H1 (cell line): ENCODE measurements around the gene PPFIBP2. TPM values are rescaled to one million over a fixed set of nuclear protein-coding genes. Genes with fewer than 3 reads are reported as not detected.

Experiments
- CTCF ChIA-PET: fragments of 300-600 bp; sonication (Branson Sonifier 250); formaldehyde crosslinking; loops from one replicate; lab custom pipeline; 2021; ENCODE audit not compliant: partially characterized antibody; lab: Charles Lee
- POLR2A ChIA-PET: fragments of 300-600 bp; sonication (Branson Sonifier 250); formaldehyde crosslinking; loops from one replicate; lab custom pipeline; 2021; ENCODE audit warnings: inconsistent platforms; ENCODE audit not compliant: partially characterized antibody; lab: Charles Lee
- DNase-seq, 2 experiments: peaks; one replicate each; pipeline versions ENCODE4 v3.0.0 to v3.0.0-alpha.2; 2010 to 2022; ENCODE audit warnings: low spot score in 2 of 2, low read depth in 1 of 2, mixed read lengths in 1 of 2
- FAIRE-seq: peaks from 2 replicates; lab custom pipeline; 2011; peaks lifted over from hg19 to GRCh38; lab: Jason Lieb, UNC
- H2AFZ ChIP-seq: 2 replicates; pipeline ENCODE4 v1.8.1; 2012; ENCODE audit warnings: low read length, inconsistent platforms
- H2AK5ac ChIP-seq: 2 replicates; pipeline ENCODE4 v1.6.1; 2013; ENCODE audit warnings: low read depth, low read length
- H2BK120ac ChIP-seq: replicated peaks from 2 replicates; pipeline ENCODE3; 2013; ENCODE audit warnings: low read depth, low read length, inconsistent platforms
- H2BK12ac ChIP-seq: 2 replicates; pipeline ENCODE4 v1.6.1; 2013; ENCODE audit warnings: low read depth, low read length
- H2BK15ac ChIP-seq: 2 replicates; pipeline ENCODE4 v1.6.1; 2013; ENCODE audit warnings: low read length
- H2BK20ac ChIP-seq: 2 replicates; pipeline ENCODE4 v1.6.1; 2013; ENCODE audit warnings: low read length
- H2BK5ac ChIP-seq: 2 replicates; pipeline ENCODE4 v1.6.1; 2013; ENCODE audit warnings: low read depth, low read length
- H3K14ac ChIP-seq: 2 replicates; pipeline ENCODE4 v1.6.1; 2013; ENCODE audit warnings: inconsistent platforms; ENCODE audit not compliant: insufficient read length
- H3K18ac ChIP-seq: 2 replicates; pipeline ENCODE4 v1.6.1; 2013; ENCODE audit warnings: low read length; ENCODE audit errors: extremely low read depth
- H3K23ac ChIP-seq: 2 replicates; pipeline ENCODE4 v1.6.1; 2013; ENCODE audit warnings: inconsistent platforms; ENCODE audit not compliant: insufficient read length
- H3K23me2 ChIP-seq: 2 replicates; pipeline ENCODE4 v1.6.1; 2013; ENCODE audit warnings: low read depth, low read length
- H3K27ac ChIP-seq: 2 replicates; pipeline ENCODE4 v1.6.1; 2011; ENCODE audit warnings: low read depth, low read length, inconsistent platforms
- H3K27me3 ChIP-seq, 4 experiments: replicated peaks in 1 of 4; 1 replicate in 1 of 4; 2 replicates in 3 of 4; pipeline versions ENCODE4 v1.6.1 to v1.8.1; 2011 to 2013; ENCODE audit warnings: low read length in 3 of 4, mild to moderate bottlenecking in 3 of 4, inconsistent platforms in 2 of 4, mixed read lengths in 2 of 4, moderate library complexity in 1 of 4; ENCODE audit not compliant: control insufficient read depth in 3 of 4, insufficient read depth in 3 of 4; ENCODE audit errors: extremely low read depth in 1 of 4
- H3K36me3 ChIP-seq, 4 experiments: 2 replicates each; pipeline versions ENCODE4 v1.6.1 to v1.8.1; 2011 to 2013; ENCODE audit warnings: mild to moderate bottlenecking in 4 of 4, low read length in 3 of 4, moderate library complexity in 2 of 4, control low read depth in 1 of 4, inconsistent platforms in 1 of 4; ENCODE audit not compliant: insufficient read depth in 4 of 4, control insufficient read depth in 2 of 4
- H3K4ac ChIP-seq: replicated peaks from 2 replicates; pipeline ENCODE3; 2013; ENCODE audit warnings: low read length, low read depth, mixed read lengths, inconsistent platforms; ENCODE audit not compliant: insufficient read length
- H3K4me1 ChIP-seq, 4 experiments: replicated peaks in 1 of 4; 1 replicate in 1 of 4; 2 replicates in 3 of 4; pipeline versions ENCODE4 v1.6.1 to v1.8.1; 2011 to 2013; ENCODE audit warnings: low read length in 3 of 4, inconsistent platforms in 2 of 4, mixed read lengths in 1 of 4; ENCODE audit not compliant: insufficient read depth in 4 of 4, control insufficient read depth in 3 of 4
- H3K4me2 ChIP-seq, 2 experiments: 2 replicates each; pipeline versions ENCODE4 v1.6.1 to v1.8.1; 2011 to 2013; ENCODE audit warnings: low read depth in 2 of 2, low read length in 2 of 2, control low read depth in 1 of 2, inconsistent platforms in 1 of 2, mild to moderate bottlenecking in 1 of 2; ENCODE audit not compliant: insufficient read depth in 1 of 2
- H3K4me3 ChIP-seq, 4 experiments: fragments of 200-600, 300-600 bp in 1 of 4; sonication (generic), shearing (Covaris generic), sonication (Bioruptor Twin) in 1 of 4; 2 replicates each; pipeline versions ENCODE4 v1.5.1 to v1.8.1; 2011 to 2016; ENCODE audit warnings: low read length in 4 of 4, low read depth in 3 of 4, control low read depth in 2 of 4, inconsistent platforms in 2 of 4, mild to moderate bottlenecking in 2 of 4, mixed read lengths in 1 of 4, moderate library complexity in 1 of 4; ENCODE audit not compliant: insufficient read depth in 2 of 4; ENCODE audit errors: extremely low read depth in 1 of 4
- H3K56ac ChIP-seq: replicated peaks from 2 replicates; pipeline ENCODE3; 2013; ENCODE audit warnings: low read depth, mild to moderate bottlenecking, mixed read lengths, low read length, inconsistent platforms; ENCODE audit not compliant: insufficient read length
- H3K79me1 ChIP-seq: 2 replicates; pipeline ENCODE4 v1.6.1; 2013; ENCODE audit warnings: low read depth, low read length, control low read depth
- H3K79me2 ChIP-seq, 2 experiments: 2 replicates each; pipeline versions ENCODE4 v1.6.1 to v1.8.1; 2012 to 2013; ENCODE audit warnings: low read length in 2 of 2, mild to moderate bottlenecking in 2 of 2, inconsistent platforms in 1 of 2; ENCODE audit not compliant: insufficient read depth in 2 of 2, control insufficient read depth in 1 of 2
- H3K9ac ChIP-seq, 4 experiments: replicated peaks in 1 of 4; 1 replicate in 1 of 4; 2 replicates in 3 of 4; pipeline versions ENCODE4 v1.6.1 to v1.8.1; 2011 to 2013; ENCODE audit warnings: low read depth in 3 of 4, low read length in 3 of 4, control low read depth in 2 of 4, mild to moderate bottlenecking in 2 of 4, moderate library complexity in 2 of 4, inconsistent platforms in 1 of 4; ENCODE audit errors: extremely low read depth in 1 of 4
- H3K9me3 ChIP-seq, 2 experiments: 2 replicates each; pipeline versions ENCODE4 v1.6.1 to v1.8.1; 2012 to 2013; ENCODE audit warnings: mild to moderate bottlenecking in 2 of 2, moderate library complexity in 2 of 2, control low read depth in 1 of 2, inconsistent platforms in 1 of 2, low read depth in 1 of 2, low read length in 1 of 2, mixed read lengths in 1 of 2; ENCODE audit not compliant: insufficient read depth in 2 of 2
- H4K20me1 ChIP-seq, 2 experiments: replicated peaks in 1 of 2; 2 replicates each; pipeline versions ENCODE3 to v1.8.1; 2011 to 2013; ENCODE audit warnings: inconsistent platforms in 2 of 2, low read length in 2 of 2, mild to moderate bottlenecking in 1 of 2; ENCODE audit not compliant: insufficient read depth in 2 of 2, control insufficient read depth in 1 of 2
- H4K5ac ChIP-seq: 2 replicates; pipeline ENCODE4 v1.6.1; 2013; ENCODE audit warnings: low read length, low read depth, mixed read lengths, inconsistent platforms; ENCODE audit not compliant: insufficient read length
- H4K8ac ChIP-seq: 2 replicates; pipeline ENCODE4 v1.8.0; 2013; ENCODE audit warnings: mild to moderate bottlenecking, moderate library complexity, low read length, inconsistent platforms; ENCODE audit not compliant: insufficient read depth; ENCODE audit errors: extremely low read depth
- H4K91ac ChIP-seq: replicated peaks from 2 replicates; pipeline ENCODE3; 2013; ENCODE audit warnings: low read length, mixed read lengths, inconsistent platforms; ENCODE audit not compliant: insufficient read length
- CREB1 ChIP-seq: IDR thresholded peaks from 2 replicates; pipeline ENCODE4 v1.6.1; 2012; ENCODE audit warnings: inconsistent platforms
- EGR1 ChIP-seq: IDR thresholded peaks from 2 replicates; pipeline ENCODE4 v1.6.1; 2011; ENCODE audit warnings: low read depth, low read length, borderline replicate concordance
- EZH2 ChIP-seq: fragments of 200-600 bp; sonication (generic); IDR thresholded peaks from 2 replicates; pipeline ENCODE4 v1.7.1; 2012; ENCODE audit warnings: low read depth, mild to moderate bottlenecking, moderate library complexity, low read length, inconsistent platforms; ENCODE audit not compliant: severe bottlenecking
- HDAC6 ChIP-seq: IDR thresholded peaks from one replicate; pipeline ENCODE4 v1.7.1; 2012; ENCODE audit warnings: low read depth, mild to moderate bottlenecking, inconsistent platforms, low read length, moderate library complexity
- JUND ChIP-seq: IDR thresholded peaks from 2 replicates; pipeline ENCODE4 v1.6.1; 2011; ENCODE audit warnings: mild to moderate bottlenecking, improper control_type of control experiment, low read length
- NRF1 ChIP-seq: IDR thresholded peaks from 2 replicates; pipeline ENCODE4 v1.6.1; 2011; ENCODE audit warnings: mild to moderate bottlenecking, low read depth, low read length, improper control_type of control experiment
- RAD21 ChIP-seq, 2 experiments: IDR thresholded peaks in 1 of 2; conservative IDR thresholded peaks in 1 of 2; 2 replicates each; pipeline ENCODE4 v1.6.1; 2011; ENCODE audit warnings: low read depth in 2 of 2, low read length in 2 of 2, improper control_type of control experiment in 1 of 2, inconsistent platforms in 1 of 2, mild to moderate bottlenecking in 1 of 2, moderate library complexity in 1 of 2
- RBBP5 ChIP-seq: IDR thresholded peaks from 2 replicates; pipeline ENCODE4 v1.7.1; 2012; ENCODE audit warnings: low read depth, mild to moderate bottlenecking, inconsistent platforms, low read length, moderate library complexity, borderline replicate concordance
- RNF2 ChIP-seq: fragments of 200-900, 300-1000 bp; sonication (generic); IDR thresholded peaks from 2 replicates; pipeline ENCODE4 v1.7.1; 2016; ENCODE audit warnings: borderline replicate concordance, low read depth, mild to moderate bottlenecking, antibody characterized with exemption, low read length; ENCODE audit not compliant: poor library complexity, severe bottlenecking; ENCODE audit errors: missing control alignments
- TBP ChIP-seq: IDR thresholded peaks from 2 replicates; pipeline ENCODE4 v1.6.1; 2011; ENCODE audit warnings: low read depth, low read length, improper control_type of control experiment
- TCF12 ChIP-seq: IDR thresholded peaks from 2 replicates; pipeline ENCODE4 v1.6.1; 2011; ENCODE audit warnings: low read depth, mild to moderate bottlenecking, low read length
- TEAD4 ChIP-seq: IDR thresholded peaks from 2 replicates; pipeline ENCODE4 v1.6.1; 2012; ENCODE audit warnings: low read depth, low read length, inconsistent platforms, mixed read lengths
- WGBS, 2 experiments: shearing (Covaris generic) in 1 of 2; methylation state at CpG; one replicate each; pipeline versions ENCODE4 v1.1.6 to v1.1.7; 2013 to 2015; ENCODE audit warnings: low lambda C conversion rate in 2 of 2, mixed read lengths in 2 of 2, inconsistent platforms in 1 of 2, low coverage in 1 of 2, missing lambda C conversion rate in 1 of 2; ENCODE audit not compliant: insufficient replicate concordance in 2 of 2, insufficient coverage in 1 of 2, insufficient read length in 1 of 2; ENCODE audit errors: extremely low coverage in 1 of 2, missing lambda C conversion rate in 1 of 2; 5-methylcytosine and 5-hydroxymethylcytosine counted together
- polyA plus RNA-seq, 7 experiments: library from polyadenylated mRNA; depleted of rRNA in 3 of 7; stranded (reverse) in 5 of 7; unstranded in 2 of 7; fragments of >200 nt in 5 of 7; fragments of 200-250 nt in 2 of 7; gene quantifications; 1 replicate in 5 of 7; 2 replicates in 1 of 7; 4 replicates in 1 of 7; pipeline versions ENCODE4 v1.2.1 to v1.2.3, GENCODE V29; 2011 to 2013; ENCODE audit warnings: missing spikeins in 2 of 7, mixed read lengths in 2 of 7
- total RNA-seq: library from RNA; stranded (reverse); fragmentation: NEBNext Ultra II Directional; extraction: Animal tissue kit (Norgen Biotek cat#: 25700); gene quantifications from 2 replicates; pipeline ENCODE4 v1.2.1, GENCODE V29; 2021
- TF ChIP-seq, protein P1 (sequence below): IDR thresholded peaks from 2 replicates; pipeline ENCODE4 v1.6.1; 2011; ENCODE audit warnings: low read length, improper control_type of control experiment

PPFIBP2 gene
- total and polyA plus RNA-seq, 2 of the 8 experiments (the other 6 are each of a cell fraction or from before 2014, with no cell fraction given): 5.5 to 9.8 TPM

DNA sequence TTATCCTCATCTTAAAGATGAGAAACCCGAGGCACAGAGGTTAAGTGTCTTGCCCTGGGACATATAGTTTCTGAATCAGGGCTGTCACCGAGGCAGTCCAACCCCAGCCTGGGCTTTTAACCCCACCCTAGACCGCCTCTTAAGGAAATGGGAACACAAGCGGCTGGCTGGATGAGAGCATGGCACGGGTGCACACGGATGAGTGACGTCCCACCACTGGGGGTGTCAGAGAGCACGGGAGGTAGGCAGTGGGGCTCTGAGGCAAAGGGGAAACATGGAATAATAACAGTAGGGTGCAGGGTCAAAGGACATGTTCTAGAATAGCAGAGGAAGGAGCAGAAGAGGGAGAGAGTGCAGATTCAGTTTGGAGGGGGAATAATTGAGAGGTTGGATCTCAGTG is 22.3 kb downstream of the PPFIBP2 start:
- 55% methylated on average over 8 of the region's 8 CpGs; no CpG with 5 or more reads in 1 of the 2 experiments for WGBS, 2 experiments
- H3K27ac ChIP-seq: no peak overlapping the region
- no peak for TF ChIP-seq TEAD4
- no peak for TF ChIP-seq RBBP5
- TF ChIP-seq RNF2: no peak
- TF ChIP-seq TCF12: no peak
- peak; percentile 72 for TF ChIP-seq CREB1
- no peak for TF ChIP-seq TBP
- TF ChIP-seq JUND: no peak
- peak; percentile 22 to 26; a peak in 2 of 4 replicates for TF ChIP-seq RAD21 (IDR thresholded peaks at IDR 0.05 in 1 of 2, conservative IDR thresholded peaks at IDR 0.05 in 1 of 2; ENCODE audit: low read depth in 2 of 2, low read length in 2 of 2)
- TF ChIP-seq NRF1: no peak
- TF ChIP-seq EGR1: no peak
- TF ChIP-seq, protein P1, sequence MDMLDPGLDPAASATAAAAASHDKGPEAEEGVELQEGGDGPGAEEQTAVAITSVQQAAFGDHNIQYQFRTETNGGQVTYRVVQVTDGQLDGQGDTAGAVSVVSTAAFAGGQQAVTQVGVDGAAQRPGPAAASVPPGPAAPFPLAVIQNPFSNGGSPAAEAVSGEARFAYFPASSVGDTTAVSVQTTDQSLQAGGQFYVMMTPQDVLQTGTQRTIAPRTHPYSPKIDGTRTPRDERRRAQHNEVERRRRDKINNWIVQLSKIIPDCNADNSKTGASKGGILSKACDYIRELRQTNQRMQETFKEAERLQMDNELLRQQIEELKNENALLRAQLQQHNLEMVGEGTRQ: no peak
- no peak for TF ChIP-seq EZH2
- TF ChIP-seq HDAC6: no peak

More for the DNA sequence above, 22.3 kb downstream of the PPFIBP2 start:
- no peak overlapping the region for H3K18ac ChIP-seq
- no peak overlapping the region for H3K4me2 ChIP-seq
- no peak overlapping the region for H4K91ac ChIP-seq
- H2BK12ac ChIP-seq: no peak overlapping the region
- H3K23me2 ChIP-seq: no peaks in the 10 kb centered on the region
- H3K79me2 ChIP-seq: no peaks in the 10 kb centered on the region
- no peak overlapping the region for H3K14ac ChIP-seq
- no peak overlapping the region for H2BK20ac ChIP-seq
- DNase-seq (peak in 1 of 2 experiments; percentile 56), FAIRE-seq (peak; percentile 7)
- H3K4me3 ChIP-seq: no peak overlapping the region
- no peak overlapping the region for H3K9ac ChIP-seq
- no peaks in the 10 kb centered on the region for H3K36me3 ChIP-seq
- H3K27me3 ChIP-seq: no peaks in the 10 kb centered on the region
- H2AK5ac ChIP-seq: no peak overlapping the region
- H3K4me1 ChIP-seq: no peaks in the 10 kb centered on the region; a peak in 2 of 7 replicates
- H3K9me3 ChIP-seq: no peaks in the 10 kb centered on the region
- no peak overlapping the region for H3K56ac ChIP-seq
- no peaks in the 10 kb centered on the region for H3K79me1 ChIP-seq
- ChIA-PET CTCF (interaction anchor here (0.8 to 1.4 kb wide), 3 partner anchors 12 to 70 kb away, joined by 3 to 11 read pairs (median 4); no protein-coding TSS in a partner anchor), POLR2A (no interaction called here)
- H2BK15ac ChIP-seq: no peak overlapping the region
- H2BK120ac ChIP-seq: no peak overlapping the region
- H4K20me1 ChIP-seq: no peaks in the 10 kb centered on the region
- no peak overlapping the region; the same call in 1 of the 2 replicates for H2BK5ac ChIP-seq
- no peak overlapping the region for H3K4ac ChIP-seq
- H4K8ac ChIP-seq: no peak overlapping the region
- no peak overlapping the region for H3K23ac ChIP-seq
- no peak overlapping the region for H2AFZ ChIP-seq
- no peak overlapping the region for H4K5ac ChIP-seq
